HG03280 (cell line): ENCODE results near the gene PHF11.
"Not testable (repeated sequence)": the region's sequence is repeated elsewhere in the genome, so short reads cannot be mapped to it uniquely, and the experiment has no call there.

ENCODE experiments used
- ATAC-seq: cut with Tn5 transposase; IDR thresholded peaks from one replicate; pipeline ENCODE4 v1.9.1; 2021; ENCODE audit warnings: mild to moderate bottlenecking, moderate library complexity; ENCODE audit not compliant: unreplicated experiment

Gene PHF11

DNA sequence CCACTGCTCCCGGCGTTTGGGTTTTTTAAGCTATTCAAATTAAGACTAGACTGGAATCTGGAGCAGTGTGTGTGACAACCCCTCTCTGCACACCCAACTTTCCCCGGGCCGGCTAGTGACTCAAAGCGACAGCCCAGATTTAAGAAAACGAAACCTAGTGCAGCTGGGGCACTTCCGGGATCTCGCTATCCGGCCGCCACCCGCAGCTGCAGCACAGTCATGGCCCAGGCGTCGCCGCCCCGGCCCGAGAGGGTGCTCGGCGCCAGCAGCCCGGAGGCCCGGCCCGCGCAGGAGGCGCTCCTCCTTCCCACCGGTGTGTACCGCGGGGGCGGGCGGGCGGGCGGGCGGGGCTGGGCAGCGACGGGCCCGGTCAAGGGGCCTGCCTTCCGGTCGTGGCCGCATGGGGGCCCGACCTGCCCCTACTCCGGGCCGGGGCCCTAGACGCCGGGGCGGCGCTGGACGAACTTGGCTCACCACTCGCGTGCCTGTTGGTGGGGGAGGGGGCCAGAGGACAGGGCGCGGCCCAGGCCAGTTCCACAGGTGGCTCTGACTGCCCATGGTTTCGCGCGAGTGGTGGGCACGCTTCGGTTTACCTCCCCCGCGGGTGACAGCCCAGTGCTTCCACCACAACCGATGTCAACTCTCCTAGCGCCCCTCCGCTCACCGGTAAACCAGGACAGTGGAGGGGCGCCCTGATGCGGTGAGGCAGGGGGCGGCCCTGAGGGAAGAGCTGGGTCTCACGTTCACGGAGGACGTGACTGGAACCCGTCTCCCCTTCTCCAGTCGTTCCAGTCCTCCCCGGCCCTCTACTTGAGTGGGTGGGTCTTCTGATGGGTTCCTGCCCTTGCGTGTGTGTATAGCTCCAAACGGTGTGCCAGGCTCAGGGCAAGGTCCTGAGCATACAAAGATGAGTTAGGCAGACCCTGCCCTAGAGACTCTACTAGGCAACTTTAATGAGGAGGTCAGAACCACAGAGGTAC is at the start of gene PHF11:
PHF11 (plus strand) TSS at position 171 of the 980 bp plus-strand sequence; CDS start at position 220, 49 bp downstream.
- ATAC-seq, result peak; percentile 86

DNA sequence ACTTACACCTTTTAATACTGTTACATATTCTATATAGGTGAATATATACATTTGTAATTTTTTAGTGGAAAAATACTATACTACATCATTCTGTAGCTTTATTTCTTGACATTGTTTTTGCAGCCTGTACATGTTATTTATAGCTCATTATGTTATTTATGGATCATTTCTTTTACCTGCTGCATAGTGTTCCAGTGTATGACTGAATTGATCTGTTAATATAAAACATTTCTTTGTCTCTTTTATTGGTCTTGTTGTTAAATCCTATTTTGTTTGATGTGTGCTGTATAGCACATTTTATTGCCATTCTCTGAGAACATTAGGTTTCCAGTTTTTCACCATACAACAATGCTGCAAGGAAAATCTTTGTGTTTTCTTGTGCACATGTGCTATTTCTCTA is 49.3 kb upstream of the PHF11 start:
- ATAC-seq, result no peak

DNA sequence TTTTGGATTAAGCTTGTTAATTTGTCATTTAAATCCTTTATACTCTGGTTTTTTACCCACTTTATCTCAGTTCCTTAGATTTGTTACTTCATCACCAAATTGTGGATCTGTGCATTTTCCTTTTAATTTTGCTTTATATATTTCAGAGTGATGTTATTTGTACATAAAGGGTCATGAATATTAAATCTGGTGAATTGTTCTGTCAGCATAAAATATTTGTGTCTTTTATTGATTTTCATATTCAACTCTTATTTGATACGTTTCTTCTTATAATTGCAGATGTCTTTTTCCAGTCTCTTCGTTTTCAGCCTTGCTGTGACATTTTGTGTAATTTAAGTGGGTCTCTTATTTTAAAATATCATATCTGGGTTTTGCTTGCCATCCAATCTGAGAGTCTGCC is 47.0 kb upstream of the PHF11 start:
- no peak for ATAC-seq

DNA sequence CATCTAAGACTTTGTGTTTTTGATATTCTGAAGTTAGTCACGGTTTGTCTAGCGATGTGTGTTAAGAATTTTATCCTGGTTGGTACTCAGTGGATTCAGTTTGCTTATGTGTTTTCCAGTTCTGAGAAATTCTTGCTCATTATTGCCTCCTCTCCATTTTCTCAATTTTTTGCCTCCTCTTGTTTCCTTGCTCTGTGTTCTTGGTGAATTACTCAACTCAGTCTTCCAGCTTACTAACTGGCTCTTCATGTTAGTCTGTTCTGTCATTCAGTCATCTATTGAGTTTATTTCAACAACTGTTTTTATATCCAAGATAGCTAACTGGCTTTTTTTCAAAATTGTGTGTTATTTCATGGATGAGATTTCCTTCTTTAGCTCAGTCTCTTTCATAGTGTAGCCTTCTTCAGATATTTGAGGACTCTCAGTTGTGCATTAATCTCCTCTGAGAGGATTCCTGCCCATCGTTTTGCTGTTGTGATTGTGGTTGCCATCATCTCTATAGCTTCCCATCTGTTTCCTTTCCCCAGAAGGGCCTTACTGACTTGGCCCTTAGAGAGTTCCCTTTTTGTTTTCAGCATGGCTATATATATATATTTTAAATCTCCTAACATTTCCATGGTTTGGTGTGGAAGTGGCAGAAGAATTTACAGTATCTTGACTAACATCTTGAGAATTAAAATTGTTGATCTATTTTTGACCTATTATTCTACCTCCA is 45.5 kb upstream of the PHF11 start:
- no peak for ATAC-seq

DNA sequence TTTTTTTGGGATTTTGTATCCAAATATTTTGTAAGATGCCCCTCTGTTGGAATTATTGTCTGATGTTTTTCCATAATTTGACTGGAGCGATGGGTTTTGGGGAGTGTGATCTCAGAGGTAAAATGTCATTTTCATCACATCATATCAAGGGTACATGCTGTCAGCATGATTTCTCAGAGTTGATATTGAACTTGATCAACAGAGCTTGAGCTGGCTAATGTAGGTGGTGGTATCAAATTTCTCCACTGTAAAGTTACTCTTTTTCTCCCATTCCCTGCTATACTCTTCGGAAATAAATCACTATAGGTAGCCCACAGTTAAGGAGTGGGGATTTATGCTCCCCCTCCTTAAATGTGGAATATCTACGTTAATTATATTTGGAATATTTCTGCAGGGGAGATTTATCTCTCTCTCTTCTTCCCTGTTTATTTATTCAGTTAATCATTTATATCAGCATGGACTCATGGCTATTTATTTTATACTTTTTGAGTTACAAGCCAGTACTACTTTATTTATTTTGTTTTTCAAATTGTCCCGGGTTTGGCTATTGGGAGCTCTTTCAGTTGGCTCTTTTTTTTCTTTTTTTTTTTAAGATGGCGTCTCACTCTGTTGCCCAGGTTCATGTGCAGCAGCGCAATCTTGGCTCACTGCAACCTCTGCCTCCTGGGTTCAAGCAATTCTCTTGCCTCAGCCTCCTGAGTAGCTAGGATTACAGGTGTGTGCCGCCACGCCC is 42.9 kb upstream of the PHF11 start:
- ATAC-seq, result no peak

DNA sequence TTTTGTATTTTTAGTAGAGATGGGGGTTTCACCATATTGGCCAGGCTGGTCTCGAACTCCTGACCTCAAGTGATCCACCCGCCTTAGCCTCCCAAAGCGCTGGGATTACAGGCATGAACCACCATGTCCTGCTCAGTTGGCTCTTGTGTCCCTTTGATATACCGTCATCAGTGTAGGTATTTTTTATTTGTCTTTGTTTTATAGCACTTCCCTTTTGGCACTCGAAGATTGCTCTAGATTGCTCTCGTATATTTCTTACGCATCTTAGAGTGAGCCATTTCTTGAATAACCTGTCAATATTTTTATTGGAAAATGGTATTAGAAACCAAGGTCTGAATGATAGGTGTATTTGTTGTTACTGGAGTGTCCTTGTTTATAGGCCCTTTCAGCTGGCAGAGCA is 42.3 kb upstream of the PHF11 start:
- ATAC-seq, result no peak

DNA sequence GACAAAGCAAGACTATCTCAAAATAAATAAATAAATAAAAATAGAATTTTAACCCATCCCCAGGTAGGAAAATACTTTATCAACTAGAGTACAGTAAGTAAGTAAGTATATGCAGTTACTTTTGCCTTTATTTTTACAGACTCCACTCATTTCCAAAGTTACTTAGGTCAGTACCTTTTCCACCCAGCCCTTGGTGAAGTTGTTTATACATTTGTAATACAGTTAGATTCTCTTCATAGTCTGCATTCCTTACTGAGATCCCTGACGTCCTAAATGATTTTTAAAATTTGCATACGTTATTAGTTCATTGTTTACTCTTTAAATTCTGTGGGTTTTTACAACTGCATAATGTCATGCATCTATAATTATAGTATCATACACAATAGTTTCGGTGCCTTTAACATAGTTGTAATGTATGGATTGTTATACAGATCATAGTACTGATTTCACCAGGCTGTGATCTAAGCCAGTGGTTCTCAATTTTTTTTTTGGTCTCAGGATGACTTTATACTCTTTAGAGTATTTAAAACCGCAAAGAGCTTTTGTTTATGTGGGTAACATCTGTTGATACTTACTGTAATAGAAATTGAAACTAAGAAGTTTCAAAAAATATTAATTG is 41.3 kb upstream of the PHF11 start:
- ATAC-seq, result peak; percentile 89

DNA sequence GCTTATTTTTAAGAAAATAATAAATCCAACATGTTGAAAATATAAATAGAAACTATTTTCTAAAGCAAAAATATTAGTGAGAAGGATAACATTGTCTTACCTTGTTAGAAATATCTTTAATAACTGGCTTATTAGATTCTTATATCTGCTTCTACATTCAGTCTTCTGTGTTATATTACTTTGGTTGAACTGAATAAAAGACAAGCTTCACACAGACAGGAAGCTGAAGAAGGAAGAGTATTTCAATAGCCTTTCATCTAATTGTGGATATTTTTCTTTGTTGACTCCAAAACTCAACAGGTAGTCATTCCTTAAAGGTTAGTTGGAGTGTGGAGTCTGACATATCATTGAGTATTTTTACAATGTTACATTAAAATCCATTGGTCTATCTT is 40.8 kb upstream of the PHF11 start:
- peak; percentile 43 for ATAC-seq

DNA sequence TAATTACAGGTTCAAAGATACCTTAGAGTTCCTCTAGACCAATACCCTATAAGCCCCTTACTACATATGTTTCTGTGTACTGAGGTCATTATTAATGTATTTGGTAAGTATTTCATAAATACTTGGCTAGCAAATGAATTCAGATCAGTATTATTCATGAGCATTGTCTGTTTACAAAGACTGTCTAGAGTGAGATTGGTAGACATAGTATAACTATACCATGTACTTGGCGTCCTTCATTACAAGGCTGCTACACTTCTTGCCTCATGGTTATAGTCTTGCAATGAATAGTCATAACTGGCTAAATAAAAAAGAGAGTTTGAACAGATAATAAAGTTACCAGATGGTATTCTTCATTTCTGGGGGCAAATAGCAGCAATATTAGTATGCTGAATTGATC is 39.6 kb upstream of the PHF11 start:
- ATAC-seq, result no peak

DNA sequence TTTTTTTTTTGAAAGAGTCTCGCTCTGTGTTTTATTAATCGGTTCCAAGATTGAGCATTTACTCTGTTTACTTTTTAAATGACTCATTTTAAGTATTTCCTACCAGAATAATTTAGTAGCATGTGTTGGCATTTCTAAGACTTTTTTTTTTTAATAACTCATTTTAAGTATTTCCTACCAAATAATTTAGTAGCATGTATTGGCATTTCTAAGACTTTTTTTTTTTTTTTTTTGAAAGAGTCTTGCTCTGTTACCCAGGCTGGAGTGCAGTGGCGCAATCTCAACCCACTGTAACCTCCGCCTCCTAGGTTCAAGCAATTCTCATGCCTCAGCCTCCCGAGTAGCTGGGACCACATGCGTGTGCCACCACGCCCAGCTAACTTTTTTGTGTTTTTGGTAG is 38.5 kb upstream of the PHF11 start:
- no peak for ATAC-seq

DNA sequence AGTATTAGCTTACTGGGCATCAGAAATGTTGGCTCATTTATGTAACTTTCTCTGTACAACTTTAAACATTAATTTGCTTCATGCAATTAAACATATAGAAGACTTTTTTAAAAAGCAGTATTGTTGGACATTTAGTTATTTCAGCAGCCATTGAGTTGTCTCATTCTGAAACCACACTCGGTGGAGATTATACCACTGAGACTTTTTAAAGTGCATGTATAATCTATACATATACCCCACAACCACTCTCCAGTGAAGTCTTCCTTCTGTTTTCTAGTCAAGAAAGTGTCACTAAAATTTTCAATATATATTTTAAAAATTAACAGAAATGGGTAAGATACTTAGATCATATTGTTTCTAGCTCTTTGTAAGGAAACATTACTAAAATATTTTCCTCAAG is 36.2 kb upstream of the PHF11 start:
- no peak for ATAC-seq

DNA sequence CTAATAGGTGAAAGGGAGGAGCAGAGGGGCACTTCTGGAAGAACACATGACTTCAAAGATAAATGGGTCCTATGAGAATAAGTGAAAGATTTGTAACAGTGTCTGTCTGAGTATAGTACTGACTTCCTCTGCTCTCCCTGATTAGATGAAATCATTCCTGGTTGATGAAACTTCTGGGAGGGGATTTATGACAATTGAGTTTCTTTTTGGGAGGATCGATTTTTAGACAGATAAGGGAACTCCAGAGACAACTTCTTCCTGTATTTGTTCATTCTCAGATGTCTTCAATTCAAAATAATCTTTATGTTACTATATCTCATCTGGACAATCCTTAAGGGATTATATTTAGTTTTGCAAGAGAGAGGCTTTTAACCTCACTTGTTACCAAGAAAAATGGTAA is 31.7 kb upstream of the PHF11 start:
- ATAC-seq, result no peak

DNA sequence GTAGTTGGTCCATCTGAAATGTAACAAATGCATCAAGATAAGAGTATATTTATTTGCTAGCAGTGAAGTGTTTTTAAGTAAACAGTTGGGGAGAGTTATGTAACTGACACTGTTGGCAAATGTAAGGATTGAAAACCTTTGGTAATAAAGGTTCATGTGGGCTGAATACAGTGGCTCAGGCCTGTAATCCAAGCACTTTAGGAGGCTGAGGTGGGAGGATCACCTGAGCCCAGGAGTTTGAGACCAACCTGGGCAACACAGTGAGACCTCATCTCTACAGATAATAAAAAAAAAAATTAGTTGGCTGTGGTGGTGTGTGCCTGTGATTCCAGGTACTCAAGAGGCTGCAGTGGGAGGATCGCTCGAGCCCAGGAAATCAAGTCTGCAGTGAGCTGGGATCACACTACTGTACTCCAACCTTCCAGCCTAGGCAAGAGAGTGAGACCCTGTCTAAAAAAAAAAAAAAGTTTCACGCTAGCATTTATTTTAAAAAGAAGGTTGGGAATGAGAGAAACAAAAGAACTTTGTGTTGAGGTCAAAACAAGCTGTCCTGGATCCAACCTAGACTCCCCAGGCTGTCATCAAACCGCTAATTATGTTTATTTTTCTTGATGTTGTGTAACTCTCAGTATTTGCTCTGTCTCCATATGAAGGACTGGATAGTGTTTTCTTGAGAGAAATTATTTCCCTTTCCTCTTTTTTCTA is 31.0 kb upstream of the PHF11 start:
- no peak for ATAC-seq

DNA sequence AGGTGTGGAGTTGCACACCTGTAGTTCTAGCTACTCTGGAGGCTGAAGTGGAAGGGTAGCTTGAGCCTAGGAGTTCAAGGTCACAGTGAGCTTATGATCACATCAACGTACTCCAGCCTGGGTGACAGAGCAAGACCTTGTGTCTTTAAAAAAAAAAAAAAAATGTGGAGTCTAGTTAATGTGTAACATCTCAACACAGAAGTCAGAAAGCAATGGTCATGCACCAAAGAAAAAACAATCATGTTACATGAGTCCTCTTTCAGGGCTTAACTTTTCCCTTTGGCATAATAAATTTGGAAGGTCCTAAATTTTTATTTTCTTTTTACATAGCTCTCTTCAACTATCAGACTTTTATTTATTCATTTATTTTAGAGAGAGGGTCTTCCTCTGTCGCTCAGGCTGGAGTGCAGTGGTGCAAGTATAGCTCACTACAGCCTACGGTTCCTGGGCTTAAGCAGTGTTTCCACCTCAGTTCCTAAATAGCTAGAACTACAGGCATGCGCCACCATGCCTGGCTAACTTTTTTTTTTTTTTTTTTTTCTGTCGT is 29.4 kb upstream of the PHF11 start:
- ATAC-seq, result no peak

DNA sequence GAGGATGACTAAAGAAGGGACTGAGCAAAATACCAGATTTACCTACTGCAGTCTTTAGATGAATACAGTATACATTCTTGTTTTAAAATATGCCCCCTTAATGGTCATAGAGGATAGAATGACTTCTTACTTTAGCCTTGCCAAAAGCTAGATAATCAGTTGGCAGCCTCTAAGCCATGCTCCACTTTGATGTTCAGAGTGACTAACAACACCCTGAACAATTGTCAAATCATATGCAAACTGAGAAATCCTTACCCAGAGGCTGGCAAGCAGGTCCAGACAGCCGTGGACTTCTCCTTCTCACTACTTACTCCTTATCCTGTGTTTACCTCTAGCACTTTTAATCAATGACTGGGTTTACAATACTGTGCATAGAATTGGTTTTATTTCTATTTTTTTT is 23.6 kb upstream of the PHF11 start:
- ATAC-seq, result no peak

DNA sequence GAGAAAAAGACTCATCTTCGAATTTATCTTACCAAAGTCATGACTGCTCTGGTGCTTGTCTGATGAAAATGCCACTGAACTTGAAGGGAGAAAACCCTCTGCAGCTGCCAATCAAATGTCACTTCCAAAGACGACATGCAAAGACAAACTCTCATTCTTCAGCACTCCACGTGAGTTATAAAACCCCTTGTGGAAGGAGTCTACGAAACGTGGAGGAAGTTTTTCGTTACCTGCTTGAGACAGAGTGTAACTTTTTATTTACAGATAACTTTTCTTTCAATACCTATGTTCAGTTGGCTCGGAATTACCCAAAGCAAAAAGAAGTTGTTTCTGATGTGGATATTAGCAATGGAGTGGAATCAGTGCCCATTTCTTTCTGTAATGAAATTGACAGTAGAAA is 19.2 kb upstream of the PHF11 start:
- ATAC-seq, result no peak

DNA sequence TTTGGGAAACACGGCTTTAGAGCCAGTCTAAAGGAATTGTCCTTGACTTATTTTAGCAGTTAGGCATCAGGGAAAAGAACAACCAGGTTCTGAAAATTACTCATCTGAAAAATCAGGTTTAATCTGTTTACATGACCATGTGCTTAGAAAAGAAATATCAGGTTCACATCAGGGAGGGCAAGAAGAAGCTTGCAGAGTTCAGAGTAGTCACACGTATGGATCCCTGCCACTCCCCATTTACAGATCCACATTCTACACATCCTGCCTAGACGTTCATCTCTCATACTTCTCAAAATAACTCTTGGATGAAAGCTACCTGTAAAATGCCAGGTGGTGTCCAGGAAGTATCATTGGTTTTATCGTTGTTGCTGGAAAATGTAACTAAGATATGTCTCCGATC is 14.0 kb upstream of the PHF11 start:
- no peak for ATAC-seq

DNA sequence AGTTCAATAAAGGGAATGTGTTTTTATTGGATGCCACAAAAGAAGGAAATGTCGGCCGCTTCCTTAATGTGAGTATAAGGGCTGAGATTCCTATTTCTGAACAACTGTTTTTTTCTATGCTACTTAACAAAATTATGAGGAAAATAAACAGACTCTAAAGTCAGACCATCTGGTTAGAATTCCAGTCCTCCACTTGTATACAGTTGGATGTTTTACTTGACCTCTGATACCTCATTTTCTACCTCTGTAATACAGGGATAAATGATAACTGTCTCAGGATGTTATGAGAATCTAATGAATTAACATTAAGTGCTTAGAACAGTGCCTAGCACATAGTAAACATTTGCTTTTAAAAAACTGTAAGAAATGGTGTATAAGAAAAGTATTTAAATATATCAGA is 7.2 kb upstream of the PHF11 start:
- no peak for ATAC-seq

DNA sequence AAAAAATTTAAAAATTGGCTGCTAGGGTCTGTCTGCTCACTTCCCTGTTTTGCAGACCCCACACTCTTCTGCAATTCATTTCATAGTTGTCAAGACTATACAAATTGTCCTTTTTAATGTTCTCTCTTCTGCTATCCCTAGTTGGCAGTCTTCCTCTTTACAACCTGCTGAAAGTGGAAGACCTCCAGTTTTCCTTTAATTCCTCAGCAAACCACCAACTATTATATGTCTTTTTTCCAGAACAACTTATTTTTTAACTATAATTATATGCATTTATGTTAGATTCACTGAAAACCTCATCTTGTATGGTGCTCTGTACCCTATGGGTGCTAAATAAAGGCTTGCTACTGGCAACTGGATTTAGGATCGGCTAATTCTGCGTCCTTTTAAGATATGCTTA is 1.1 kb upstream of the PHF11 start:
- ATAC-seq, result no peak

DNA sequence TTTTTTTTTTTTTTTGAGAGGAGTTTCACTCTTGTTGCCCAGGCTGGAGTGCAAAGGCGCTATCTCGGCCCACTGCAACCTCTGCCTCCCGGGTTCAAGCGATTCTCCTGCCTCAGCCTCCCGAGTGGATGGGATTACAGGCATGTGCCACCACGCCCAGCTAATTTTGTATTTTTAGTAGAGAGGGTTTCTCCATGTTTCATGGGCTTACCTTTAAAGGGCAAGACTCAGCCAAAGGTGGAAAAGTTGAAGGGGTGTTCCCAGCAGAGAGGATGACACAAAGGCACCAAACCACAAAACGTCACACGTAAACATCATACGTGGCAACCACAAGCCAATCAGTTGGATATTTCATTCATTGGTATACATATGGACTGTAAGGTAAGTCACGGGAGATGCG is 1.1 kb downstream of the PHF11 start:
- not testable (repeated sequence) for ATAC-seq
